Measurements from ENCODE around the gene NSDHL.

Gene NSDHL

DNA sequence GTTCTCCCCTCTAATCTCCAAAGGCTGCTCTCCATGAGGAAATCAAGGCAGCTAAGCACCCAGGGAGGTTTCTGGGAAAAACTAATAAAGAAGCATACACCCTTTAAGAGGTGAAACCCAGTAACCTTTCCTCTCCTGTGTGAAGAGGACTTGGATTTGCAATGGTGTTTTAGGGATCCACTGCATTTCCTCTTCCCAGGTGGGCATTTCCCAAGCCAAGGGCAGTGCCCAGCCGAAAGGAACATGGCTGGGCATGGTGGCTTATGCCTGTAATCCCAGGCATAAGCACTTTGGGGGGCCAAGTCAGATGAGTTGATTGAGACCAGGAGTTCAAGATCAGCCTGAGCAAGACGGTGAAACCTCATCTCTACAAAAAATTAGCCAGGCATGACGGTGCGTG, 61.6 kb downstream of the NSDHL start (continued):
- TF ChIP-seq POU6F1 (CRISPR knock-in tag; IDR thresholded peaks at IDR 0.05; ENCODE audit: borderline replicate concordance, low read depth): no peak
- TF ChIP-seq PPARA (CRISPR knock-in tag; IDR thresholded peaks at IDR 0.05; ENCODE audit: borderline replicate concordance): no peak
- TF ChIP-seq BACH2 (CRISPR knock-in tag; IDR thresholded peaks at IDR 0.05; ENCODE audit: borderline replicate concordance): no peak
- no peak for TF ChIP-seq ISL1 (CRISPR knock-in tag; IDR thresholded peaks at IDR 0.05)
- no peak for TF ChIP-seq ARNTL (CRISPR knock-in tag; IDR thresholded peaks at IDR 0.05; ENCODE audit: borderline replicate concordance, low read depth)

- no peak for ATAC-seq
- no peak for TF ChIP-seq CREB5 (CRISPR knock-in tag; IDR thresholded peaks at IDR 0.05; ENCODE audit: low read depth)
- no peak for TF ChIP-seq PPARA (CRISPR knock-in tag; IDR thresholded peaks at IDR 0.05; ENCODE audit: borderline replicate concordance)
- no peak for TF ChIP-seq ESRRG (CRISPR knock-in tag; IDR thresholded peaks at IDR 0.05)
- no peak for TF ChIP-seq TOX (CRISPR knock-in tag; IDR thresholded peaks at IDR 0.05; ENCODE audit: borderline replicate concordance)
Observed at GRCh38 chrX:152892999-152893891, 62.4 kb downstream of the NSDHL start.

- TF ChIP-seq ARNTL (CRISPR knock-in tag; IDR thresholded peaks at IDR 0.05; ENCODE audit: borderline replicate concordance, low read depth) (no peak), CSRNP3 (CRISPR knock-in tag; IDR thresholded peaks at IDR 0.05) (no peak), TSHZ2 (CRISPR knock-in tag; IDR thresholded peaks at IDR 0.05) (no peak), ZFP30 (CRISPR knock-in tag; IDR thresholded peaks at IDR 0.05) (no peak), RARB (CRISPR knock-in tag; IDR thresholded peaks at IDR 0.05) (no peak), ZNF565 (CRISPR knock-in tag; conservative IDR thresholded peaks at IDR 0.05; ENCODE audit: low read depth) (no peak), TCF4 (CRISPR knock-in tag; IDR thresholded peaks at IDR 0.05; ENCODE audit: borderline replicate concordance) (no peak), GLIS3 (CRISPR knock-in tag; IDR thresholded peaks at IDR 0.05) (no peak), ZC3H10 (CRISPR knock-in tag; IDR thresholded peaks at IDR 0.05) (no peak), ZNF70 (CRISPR knock-in tag; IDR thresholded peaks at IDR 0.05) (no peak), ISL1 (CRISPR knock-in tag; IDR thresholded peaks at IDR 0.05) (no peak), PPARA (CRISPR knock-in tag; IDR thresholded peaks at IDR 0.05; ENCODE audit: borderline replicate concordance) (no peak), TOX (CRISPR knock-in tag; IDR thresholded peaks at IDR 0.05; ENCODE audit: borderline replicate concordance) (no peak), OSR1 (CRISPR knock-in tag; IDR thresholded peaks at IDR 0.05) (no peak), CSDC2 (CRISPR knock-in tag; IDR thresholded peaks at IDR 0.05) (no peak), ZFP3 (CRISPR knock-in tag; IDR thresholded peaks at IDR 0.05) (no peak), CREB5 (CRISPR knock-in tag; IDR thresholded peaks at IDR 0.05; ENCODE audit: low read depth) (no peak), ESRRG (CRISPR knock-in tag; IDR thresholded peaks at IDR 0.05) (no peak), POU6F1 (CRISPR knock-in tag; IDR thresholded peaks at IDR 0.05; ENCODE audit: borderline replicate concordance, low read depth) (no peak)
- TF ChIP-seq, protein P1, sequence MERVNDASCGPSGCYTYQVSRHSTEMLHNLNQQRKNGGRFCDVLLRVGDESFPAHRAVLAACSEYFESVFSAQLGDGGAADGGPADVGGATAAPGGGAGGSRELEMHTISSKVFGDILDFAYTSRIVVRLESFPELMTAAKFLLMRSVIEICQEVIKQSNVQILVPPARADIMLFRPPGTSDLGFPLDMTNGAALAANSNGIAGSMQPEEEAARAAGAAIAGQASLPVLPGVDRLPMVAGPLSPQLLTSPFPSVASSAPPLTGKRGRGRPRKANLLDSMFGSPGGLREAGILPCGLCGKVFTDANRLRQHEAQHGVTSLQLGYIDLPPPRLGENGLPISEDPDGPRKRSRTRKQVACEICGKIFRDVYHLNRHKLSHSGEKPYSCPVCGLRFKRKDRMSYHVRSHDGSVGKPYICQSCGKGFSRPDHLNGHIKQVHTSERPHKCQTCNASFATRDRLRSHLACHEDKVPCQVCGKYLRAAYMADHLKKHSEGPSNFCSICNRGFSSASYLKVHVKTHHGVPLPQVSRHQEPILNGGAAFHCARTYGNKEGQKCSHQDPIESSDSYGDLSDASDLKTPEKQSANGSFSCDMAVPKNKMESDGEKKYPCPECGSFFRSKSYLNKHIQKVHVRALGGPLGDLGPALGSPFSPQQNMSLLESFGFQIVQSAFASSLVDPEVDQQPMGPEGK (CRISPR knock-in tag; IDR thresholded peaks at IDR 0.05; ENCODE audit: borderline replicate concordance): no peak
- ATAC-seq: no peak
Observed at GRCh38 chrX:152893980-152894610, 63.2 kb downstream of the NSDHL start.

Data from SK-N-SH treated with all-trans-retinoic acid at 6 μM for 48 hours (cell line).